Measurements from ENCODE around the gene GADD45GIP1. TPM values are rescaled to one million over a fixed set of nuclear protein-coding genes. Genes with fewer than 3 reads are reported as not detected.

GADD45GIP1 gene
- total RNA-seq, 1 experiment from 2014 or later = 35.9 TPM

GRCh38 chr19:12943437-12944044, 13.5 kb downstream of the GADD45GIP1 start:
- ATAC-seq (no peak), DNase-seq (ENCODE audit: low read depth, low spot score) (no peak)
- Histone ChIP-seq H3K36me3 (ENCODE audit: control insufficient read depth in 1 of 2, insufficient read depth in 2 of 2, low read length in 2 of 2) (peaks cover 33 to 57% of the 10 kb centered on the region in 2 experiments), H3K9ac (ENCODE audit: low read length) (no peak overlapping the region), H3K27ac (ENCODE audit: low read depth, low read length) (0 out of 2 replicates have a peak overlapping the region, but pooled peaks have one; percentile 10), H3K4me3 (replicated peaks in 1 of 2; ENCODE audit: low read depth in 1 of 2, low read length in 2 of 2) (no peak overlapping the region), H3K9me3 (ENCODE audit: control insufficient read depth in 1 of 2, insufficient read depth in 1 of 2, low read depth in 1 of 2, low read length in 2 of 2) (no peaks in the 10 kb centered on the region), H3K79me2 (ENCODE audit: insufficient read depth, low read length) (peaks cover 73% of the 10 kb centered on the region), H2AFZ (ENCODE audit: low read depth, low read length, poor library complexity, severe bottlenecking) (no peak overlapping the region), H3K9me2 (ENCODE audit: insufficient read depth) (no peaks in the 10 kb centered on the region), H3K4me2 (ENCODE audit: low read length) (no peak overlapping the region), H3K27me3 (ENCODE audit: insufficient read depth, low read length) (no peaks in the 10 kb centered on the region), H4K20me1 (ENCODE audit: insufficient read depth) (no peaks in the 10 kb centered on the region), H3K4me1 (ENCODE audit: control insufficient read depth in 1 of 2, insufficient read depth in 2 of 2, low read length in 2 of 2) (peaks cover 8 to 38% of the 10 kb centered on the region in 2 experiments; a peak in 3 of 4 replicates)
- BruUV-seq (replicated peaks) = no TSS peak
- no peak for TF ChIP-seq YY1 (IDR thresholded peaks at IDR 0.05; ENCODE audit: extremely low read depth, insufficient replicate concordance, low read depth, low read length)
- no peak for TF ChIP-seq JUND (IDR thresholded peaks at IDR 0.05)
- no peak for TF ChIP-seq ZNF274 (IDR thresholded peaks at IDR 0.05; ENCODE audit: low read depth, low read length)
- no peak for TF ChIP-seq SRF (IDR thresholded peaks at IDR 0.05; ENCODE audit: low read depth)
- no peak for TF ChIP-seq TCF7L2 (IDR thresholded peaks at IDR 0.05; ENCODE audit: borderline replicate concordance, extremely low read depth, insufficient read depth, insufficient read length)
- TF ChIP-seq, protein P1, sequence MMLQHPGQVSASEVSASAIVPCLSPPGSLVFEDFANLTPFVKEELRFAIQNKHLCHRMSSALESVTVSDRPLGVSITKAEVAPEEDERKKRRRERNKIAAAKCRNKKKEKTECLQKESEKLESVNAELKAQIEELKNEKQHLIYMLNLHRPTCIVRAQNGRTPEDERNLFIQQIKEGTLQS (IDR thresholded peaks at IDR 0.05) = no peak
- ChIA-PET CTCF (interaction anchor here (0.6 kb wide), 1 partner anchor 1187 kb away, joined by 3 read pairs; no protein-coding TSS in a partner anchor), POLR2A (no interaction called here), RAD21 (ENCODE audit: low non-redundant PET in 1 of 2, low total read pairs in 2 of 2, uncharacterized antibody in 2 of 2, unreplicated experiment in 2 of 2) (no interaction called here)
- intact Hi-C loops (cut with micrococcal nuclease) = no loop called here

GRCh38 chr19:12940897-12941296, 16.1 kb downstream of the GADD45GIP1 start:
- POLR2A ChIA-PET = no interaction called here
- TF ChIP-seq RAD21 (IDR thresholded peaks at IDR 0.05; ENCODE audit: low read depth) (no peak), MAX (IDR thresholded peaks at IDR 0.05) (no peak), REST (IDR thresholded peaks at IDR 0.05; ENCODE audit: low read depth) (no peak), SIN3A (IDR thresholded peaks at IDR 0.05; ENCODE audit: low read depth) (no peak), SP1 (IDR thresholded peaks at IDR 0.05; ENCODE audit: low read depth) (no peak), ZNF274 (IDR thresholded peaks at IDR 0.05; ENCODE audit: low read depth, low read length) (no peak), ELF1 (IDR thresholded peaks at IDR 0.05; ENCODE audit: borderline replicate concordance, low read depth) (no peak), FOSL1 (IDR thresholded peaks at IDR 0.05; ENCODE audit: low read depth) (no peak), CEBPB (IDR thresholded peaks at IDR 0.05; ENCODE audit: low read depth) (no peak), POLR2A (IDR thresholded peaks at IDR 0.05; ENCODE audit: borderline replicate concordance, extremely low read depth, insufficient read depth, insufficient read length) (no peak), CBX3 (IDR thresholded peaks at IDR 0.05; ENCODE audit: low read depth) (no peak)
- ATAC-seq = no peak
- H3K27ac ChIP-seq (ENCODE audit: low read depth, low read length) = peak overlapping the region; percentile 37
- intact Hi-C loops (cut with micrococcal nuclease) = no loop called here
- H3K4me3 ChIP-seq (replicated peaks in 1 of 2; ENCODE audit: low read depth in 1 of 2, low read length in 2 of 2) = no peak overlapping the region
- H3K4me1 ChIP-seq (ENCODE audit: control insufficient read depth in 1 of 2, insufficient read depth in 2 of 2, low read length in 2 of 2) = peaks cover 15 to 42% of the 10 kb centered on the region in 2 experiments
- no peak overlapping the region for H2AFZ ChIP-seq (ENCODE audit: low read depth, low read length, poor library complexity, severe bottlenecking)
- H3K4me2 ChIP-seq (ENCODE audit: low read length) = peak overlapping the region; percentile 87; the same call in 1 of the 2 replicates
- H3K27me3 ChIP-seq (ENCODE audit: insufficient read depth, low read length) = no peaks in the 10 kb centered on the region
- no peak overlapping the region for H3K9ac ChIP-seq (ENCODE audit: low read length)
- H3K9me2 ChIP-seq (ENCODE audit: insufficient read depth) = no peaks in the 10 kb centered on the region
- CTCF ChIA-PET = interaction anchor here (0.6 kb wide), 1 partner anchor 19 kb away, joined by 3 read pairs; no protein-coding TSS in a partner anchor
- BruUV-seq (replicated peaks) = no TSS peak
- RAD21 ChIA-PET (ENCODE audit: low non-redundant PET in 1 of 2, low total read pairs in 2 of 2, uncharacterized antibody in 2 of 2, unreplicated experiment in 2 of 2) = no interaction called here
- no peaks in the 10 kb centered on the region for H4K20me1 ChIP-seq (ENCODE audit: insufficient read depth)
- no peaks in the 10 kb centered on the region for H3K9me3 ChIP-seq (ENCODE audit: control insufficient read depth in 1 of 2, insufficient read depth in 1 of 2, low read depth in 1 of 2, low read length in 2 of 2)
- H3K36me3 ChIP-seq (ENCODE audit: control insufficient read depth in 1 of 2, insufficient read depth in 2 of 2, low read length in 2 of 2) = peaks cover 29 to 47% of the 10 kb centered on the region in 2 experiments
- peaks cover 48% of the 10 kb centered on the region for H3K79me2 ChIP-seq (ENCODE audit: insufficient read depth, low read length)
- DNase-seq (ENCODE audit: low read depth, low spot score) = no peak
